Activated CD4-positive, alpha-beta T cell treated with anti-CD3 and anti-CD28 coated beads for 48 hours (primary cell): ENCODE results near the gene RBM12.
"Not testable (repeated sequence)": the region's sequence is repeated elsewhere in the genome, so short reads cannot be mapped to it uniquely, and the experiment has no call there.

Experiments
- DNase-seq: peaks from one replicate; pipeline ENCODE4 v3.0.0-alpha.2; 2020

The RBM12 gene

GRCh38 chr20:35697696-35698297, 33.1 kb upstream of the RBM12 start:
- DNase-seq = no peak

DNA sequence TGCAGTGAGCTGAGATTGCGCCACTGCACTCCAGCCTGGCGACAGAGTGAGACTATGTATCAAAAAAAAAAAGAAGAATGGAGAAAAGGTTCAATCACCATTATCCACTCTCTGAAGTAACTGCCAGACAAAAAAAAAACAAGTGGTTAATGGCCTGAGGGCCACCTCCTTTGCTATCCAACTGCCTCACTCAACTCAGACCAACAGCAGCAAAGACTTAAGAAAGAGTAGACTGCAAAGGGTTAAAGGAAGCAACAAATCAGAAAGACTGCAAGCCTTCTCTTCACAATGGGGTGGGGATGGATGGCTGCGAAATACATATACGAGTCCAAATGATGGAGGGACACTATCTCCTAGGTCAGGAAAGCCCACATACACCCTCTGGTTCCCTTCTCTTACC, 31.3 kb upstream of the RBM12 start:
- no peak for DNase-seq

- no peak for DNase-seq
These were observed 30.6 kb upstream of the RBM12 start for GRCh38 chr20:35695245-35695749.

- no peak for DNase-seq
These were observed 25.6 kb upstream of the RBM12 start for GRCh38 chr20:35690265-35690664.

DNA sequence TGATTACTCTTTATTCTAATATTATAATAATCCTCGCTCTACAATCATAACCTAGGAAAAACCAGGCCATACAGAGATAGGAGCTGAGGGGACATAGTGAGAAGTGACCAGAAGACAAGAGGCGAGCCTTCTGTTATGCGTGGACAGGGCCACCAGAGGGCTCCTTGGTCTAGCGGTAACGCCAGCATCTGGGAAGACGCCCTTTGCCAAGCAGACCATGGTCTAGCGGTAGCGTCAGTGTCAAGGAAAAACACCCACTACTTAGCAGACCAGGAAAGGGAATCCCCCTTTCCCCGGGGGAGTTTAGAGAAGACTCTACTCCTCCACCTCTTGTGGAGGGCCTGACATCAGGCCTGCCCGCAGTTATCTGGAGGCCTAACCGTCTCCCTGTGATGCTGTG, 22.2 kb upstream of the RBM12 start:
- DNase-seq = not testable (repeated sequence)

- not testable (repeated sequence) for DNase-seq
These were observed 20.7 kb upstream of the RBM12 start for GRCh38 chr20:35685368-35685767.

DNA sequence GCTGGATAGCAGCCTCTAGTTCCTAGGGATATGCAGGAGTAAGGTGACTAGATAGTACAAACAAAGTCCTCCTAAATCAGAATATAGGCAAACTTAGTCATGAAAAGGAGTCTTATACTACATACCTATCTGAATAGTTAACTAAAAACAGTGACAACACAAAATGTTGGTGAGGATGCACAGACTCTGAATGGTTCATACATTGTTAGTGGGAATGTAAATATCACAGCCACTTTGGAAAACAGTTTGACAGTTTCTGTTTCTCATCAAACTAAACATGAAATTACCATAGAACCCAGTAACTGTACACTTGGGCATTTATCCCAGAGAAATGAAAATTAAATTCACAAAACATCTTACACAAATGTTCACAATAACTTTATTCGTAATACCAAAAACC, 17.3 kb upstream of the RBM12 start:
- no peak for DNase-seq

- no peak for DNase-seq
These were observed 15.9 kb upstream of the RBM12 start for GRCh38 chr20:35680452-35681183.

DNA sequence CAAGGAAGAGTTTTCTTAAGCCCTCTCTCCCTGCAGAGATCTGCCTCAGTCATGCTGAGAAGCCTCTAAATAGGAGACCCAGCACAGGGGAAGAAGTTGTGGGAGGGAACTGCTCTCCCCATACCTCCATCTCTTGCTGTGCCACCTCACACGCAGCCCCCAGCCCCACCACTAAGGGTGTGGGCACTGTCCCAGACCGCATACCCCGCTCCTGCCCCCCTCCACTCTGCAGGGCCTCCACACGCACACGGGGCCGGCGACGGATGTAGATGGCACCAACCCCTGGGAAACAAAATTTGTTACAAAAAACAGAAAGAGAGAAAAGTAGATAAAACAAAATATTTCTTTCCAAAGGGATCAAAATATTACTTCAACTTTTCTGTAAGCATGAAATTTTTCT, 10.2 kb upstream of the RBM12 start:
- no peak for DNase-seq

GRCh38 chr20:35673884-35674283, 9.2 kb upstream of the RBM12 start:
- DNase-seq = no peak

DNA sequence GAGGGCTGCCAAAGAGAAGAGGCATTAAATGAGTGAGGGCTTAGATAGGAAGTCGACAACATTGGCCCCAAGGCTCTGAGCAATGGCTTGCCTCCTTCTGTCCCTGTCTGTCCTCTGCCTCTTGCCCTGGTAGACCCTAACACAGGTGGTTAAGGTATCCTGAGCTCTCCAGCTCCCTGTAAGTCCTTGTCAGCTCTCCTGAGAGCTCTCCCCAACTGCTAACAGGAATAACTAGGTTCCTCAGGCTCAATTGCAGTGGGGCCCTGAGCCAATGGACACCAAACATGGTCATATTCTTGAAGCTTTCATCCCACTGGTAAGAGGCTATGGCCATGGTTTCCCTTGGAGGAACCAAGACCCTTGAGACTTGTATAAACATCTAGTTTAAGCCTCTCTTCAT, 5.0 kb upstream of the RBM12 start:
- DNase-seq = no peak

DNA sequence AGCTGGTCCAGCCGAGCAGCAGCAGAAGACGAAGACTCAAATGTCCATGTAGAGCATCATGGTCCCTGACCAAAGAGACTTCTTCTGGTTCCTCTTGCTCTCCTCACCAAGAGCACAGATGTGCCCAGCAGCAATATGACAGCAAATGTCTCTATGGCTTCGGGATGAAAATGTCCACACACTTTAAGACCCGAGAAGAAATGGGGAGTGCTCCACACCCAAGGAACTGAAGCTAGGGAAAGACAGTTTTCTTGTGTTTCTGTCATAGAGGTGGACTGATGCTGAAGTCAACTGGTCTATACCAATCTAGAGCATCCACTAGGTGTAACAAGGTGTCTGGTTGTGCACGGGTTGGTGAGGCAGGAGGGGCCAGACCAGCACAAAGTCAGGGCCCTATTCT, 4.5 kb upstream of the RBM12 start:
- DNase-seq = no peak

GRCh38 chr20:35665949-35666288, 1.2 kb upstream of the RBM12 start:
- no peak for DNase-seq

- DNase-seq = peak; percentile 73
These were observed 909 bp downstream of the RBM12 start for GRCh38 chr20:35663516-35664465.

DNA sequence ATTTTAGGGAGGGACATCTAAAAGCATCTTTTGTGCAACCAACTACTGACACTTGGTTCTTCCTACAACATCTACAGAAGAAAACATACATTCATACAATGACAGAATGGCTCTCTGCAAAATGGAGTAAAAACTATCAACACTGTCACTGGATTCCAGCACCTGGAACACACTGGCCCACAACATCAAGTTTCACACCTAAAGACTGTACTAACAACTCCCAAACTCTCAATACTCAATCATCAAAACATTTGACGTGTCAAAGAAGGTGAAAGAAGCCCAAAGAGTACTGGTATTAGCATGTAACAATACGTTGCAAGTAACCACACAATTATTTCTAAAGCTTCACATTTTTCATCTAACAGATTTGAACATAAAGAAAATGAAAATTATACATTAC, 2.1 kb downstream of the RBM12 start:
- DNase-seq = peak; percentile 32

- no peak for DNase-seq
These were observed 2.8 kb downstream of the RBM12 start for GRCh38 chr20:35661908-35662307.

DNA sequence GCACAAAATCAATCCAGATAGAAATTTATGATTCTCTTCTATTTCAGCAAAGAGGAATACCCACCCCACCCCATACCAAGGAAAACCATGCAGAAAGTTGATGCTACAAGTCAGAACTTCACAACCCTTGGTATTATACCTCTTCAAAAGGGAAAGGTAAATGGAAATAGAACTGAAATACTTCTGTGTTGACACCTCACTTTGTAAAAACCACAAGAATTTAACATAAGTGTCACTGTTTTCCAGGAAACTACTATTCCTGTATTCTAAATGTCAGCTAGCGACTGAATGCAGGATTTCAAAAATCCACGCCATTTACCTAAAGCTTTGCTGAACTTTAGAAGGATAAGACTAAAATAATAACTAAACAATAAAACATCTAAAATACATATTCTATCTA, 3.6 kb downstream of the RBM12 start:
- DNase-seq = no peak

- peak; percentile 68 for DNase-seq
These were observed 4.4 kb downstream of the RBM12 start for GRCh38 chr20:35660122-35660937.

- no peak for DNase-seq
These were observed 7.4 kb downstream of the RBM12 start for GRCh38 chr20:35657271-35657670.

DNA sequence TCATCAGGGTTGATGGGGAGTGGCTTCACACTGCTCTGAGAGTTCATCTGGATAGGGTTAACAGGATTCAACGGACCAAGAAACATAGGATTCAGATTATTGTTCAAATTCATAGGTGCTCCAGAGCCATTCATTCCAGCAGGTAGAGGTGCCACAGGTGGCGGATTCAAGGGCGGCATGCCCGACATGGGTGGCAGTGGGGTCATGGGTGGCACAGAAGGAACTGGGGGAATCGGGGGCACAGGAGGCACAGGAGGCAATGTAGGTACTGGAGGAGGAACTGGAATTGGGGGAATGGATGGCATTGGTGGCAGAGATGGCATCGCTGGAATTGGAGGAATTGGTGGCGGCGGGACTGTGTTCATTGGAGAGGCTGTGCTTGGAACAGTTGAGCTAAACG, 10.3 kb downstream of the RBM12 start:
- DNase-seq = no peak

GRCh38 chr20:35653893-35654292, 10.8 kb downstream of the RBM12 start:
- DNase-seq = no peak

DNA sequence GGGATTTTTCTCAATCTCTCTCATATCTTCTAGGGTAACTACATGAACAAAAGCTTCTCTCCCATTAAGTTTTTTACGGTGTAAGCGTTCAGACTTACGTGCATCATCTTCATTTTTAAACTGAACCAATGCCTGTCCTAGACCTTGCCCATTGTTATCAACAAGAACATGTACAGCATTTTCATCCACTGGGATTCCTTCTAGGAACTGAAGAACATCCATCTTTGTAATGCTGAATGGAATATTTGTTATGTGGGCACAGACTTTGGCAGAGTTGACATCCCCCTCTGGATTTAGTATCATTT, 11.3 kb downstream of the RBM12 start:
- no peak for DNase-seq
